ENCODE results near the gene MEIOSIN.
A peak's percentile ranks its signal among the peaks of the same experiment; 100 is the strongest.

The MEIOSIN gene

DNA sequence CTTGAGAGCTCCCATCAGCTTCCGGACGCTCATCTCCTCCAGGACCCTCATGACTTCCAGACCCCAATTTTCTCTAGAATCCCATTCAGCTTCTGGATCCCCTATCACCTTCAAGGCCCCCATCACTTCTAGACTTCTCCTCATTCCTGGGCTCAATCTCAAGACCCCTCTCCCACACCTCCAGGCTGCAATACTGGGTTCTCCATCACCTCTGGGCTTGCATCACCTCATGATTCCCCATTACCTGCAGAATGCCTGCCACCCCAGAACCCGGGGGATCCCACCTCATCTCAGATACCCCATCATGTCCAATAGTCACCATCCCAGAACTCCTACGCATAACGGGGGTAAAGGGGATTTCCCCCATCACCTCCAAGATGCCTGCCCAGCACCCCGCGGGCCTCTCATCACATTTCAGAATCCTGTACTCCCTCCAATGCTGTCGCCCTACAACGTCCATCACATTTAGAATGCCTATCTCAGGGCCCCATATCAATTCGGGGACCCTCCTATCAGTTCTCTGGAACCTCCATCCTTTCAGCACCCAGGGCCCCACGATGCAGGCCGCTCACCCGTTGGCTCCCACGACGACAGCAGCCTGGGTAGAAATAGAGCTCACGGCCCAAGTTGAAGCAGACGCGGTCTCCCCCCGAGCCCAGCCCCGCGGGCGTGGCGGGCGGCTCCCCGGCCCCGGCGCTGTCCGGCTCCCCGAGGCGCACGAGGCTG is 58.7 kb downstream of the MEIOSIN start:
- peaks cover 13% of the 10 kb centered on the region for H3K4me1 ChIP-seq (ENCODE audit: control insufficient read depth, insufficient read depth, low read length)
- peaks cover 31 to 36% of the 10 kb centered on the region in 2 experiments for H3K36me3 ChIP-seq (ENCODE audit: control insufficient read depth in 2 of 2, insufficient read depth in 1 of 2, low read length in 2 of 2)
- peak overlapping the region; percentile 96 for H3K27ac ChIP-seq (ENCODE audit: extremely low read depth, low read depth, low read length)
- peak overlapping the region; percentile 86 for H3K4me3 ChIP-seq (ENCODE audit: low read depth, low read length)
- no peaks in the 10 kb centered on the region for H3K9me3 ChIP-seq (ENCODE audit: control insufficient read depth, insufficient read depth, low read depth, low read length)
- ChIA-PET POLR2A (interaction anchor here (0.8 to 2.2 kb wide), 5 partner anchors 10 to 75 kb away, joined by 3 to 40 read pairs (median 7); partner anchors contain the start of genes DMPK, FBXO46 and SIX5), CTCF (interaction anchor here (0.7 to 2.3 kb wide), 4 partner anchors 21 to 121 kb away, joined by 3 to 18 read pairs (median 3); partner anchors contain the start of gene SIX5)
- TF ChIP-seq, protein P1, sequence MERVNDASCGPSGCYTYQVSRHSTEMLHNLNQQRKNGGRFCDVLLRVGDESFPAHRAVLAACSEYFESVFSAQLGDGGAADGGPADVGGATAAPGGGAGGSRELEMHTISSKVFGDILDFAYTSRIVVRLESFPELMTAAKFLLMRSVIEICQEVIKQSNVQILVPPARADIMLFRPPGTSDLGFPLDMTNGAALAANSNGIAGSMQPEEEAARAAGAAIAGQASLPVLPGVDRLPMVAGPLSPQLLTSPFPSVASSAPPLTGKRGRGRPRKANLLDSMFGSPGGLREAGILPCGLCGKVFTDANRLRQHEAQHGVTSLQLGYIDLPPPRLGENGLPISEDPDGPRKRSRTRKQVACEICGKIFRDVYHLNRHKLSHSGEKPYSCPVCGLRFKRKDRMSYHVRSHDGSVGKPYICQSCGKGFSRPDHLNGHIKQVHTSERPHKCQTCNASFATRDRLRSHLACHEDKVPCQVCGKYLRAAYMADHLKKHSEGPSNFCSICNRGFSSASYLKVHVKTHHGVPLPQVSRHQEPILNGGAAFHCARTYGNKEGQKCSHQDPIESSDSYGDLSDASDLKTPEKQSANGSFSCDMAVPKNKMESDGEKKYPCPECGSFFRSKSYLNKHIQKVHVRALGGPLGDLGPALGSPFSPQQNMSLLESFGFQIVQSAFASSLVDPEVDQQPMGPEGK (tag by site-specific recombination; IDR thresholded peaks at IDR 0.05) = 0 out of 2 replicates have a peak, but pooled peaks have one; percentile 9
- TF ChIP-seq ZNF555 (tag by site-specific recombination; conservative IDR thresholded peaks at IDR 0.05) (no peak), KLF10 (tag by site-specific recombination; IDR thresholded peaks at IDR 0.05) (no peak), ZFHX2 (tag by site-specific recombination; conservative IDR thresholded peaks at IDR 0.05) (peak; percentile 35; the same call in 1 of the 2 replicates), ZNF404 (tag by site-specific recombination; IDR thresholded peaks at IDR 0.05) (no peak), ZNF433 (tag by site-specific recombination; IDR thresholded peaks at IDR 0.05; ENCODE audit: low read depth) (no peak), SETDB1 (IDR thresholded peaks at IDR 0.05; ENCODE audit: insufficient read length, low read length) (no peak), ZNF776 (tag by site-specific recombination; IDR thresholded peaks at IDR 0.05; ENCODE audit: borderline replicate concordance) (no peak), ZNF335 (tag by site-specific recombination; conservative IDR thresholded peaks at IDR 0.05) (peak; percentile 60), ZNF37A (tag by site-specific recombination; IDR thresholded peaks at IDR 0.05) (no peak), SCRT2 (tag by site-specific recombination; IDR thresholded peaks at IDR 0.05) (no peak), ZEB2 (tag by site-specific recombination; IDR thresholded peaks at IDR 0.05) (no peak), RBAK (tag by site-specific recombination; IDR thresholded peaks at IDR 0.05) (no peak), ZNF391 (tag by site-specific recombination; IDR thresholded peaks at IDR 0.05; ENCODE audit: borderline replicate concordance, low read depth) (no peak), ZNF621 (tag by site-specific recombination; IDR thresholded peaks at IDR 0.05) (no peak), SP7 (tag by site-specific recombination; IDR thresholded peaks at IDR 0.05) (no peak), ZNF184 (tag by site-specific recombination; IDR thresholded peaks at IDR 0.05) (no peak), IKZF3 (tag by site-specific recombination; IDR thresholded peaks at IDR 0.05) (no peak)
- TF ChIP-seq, protein P2, sequence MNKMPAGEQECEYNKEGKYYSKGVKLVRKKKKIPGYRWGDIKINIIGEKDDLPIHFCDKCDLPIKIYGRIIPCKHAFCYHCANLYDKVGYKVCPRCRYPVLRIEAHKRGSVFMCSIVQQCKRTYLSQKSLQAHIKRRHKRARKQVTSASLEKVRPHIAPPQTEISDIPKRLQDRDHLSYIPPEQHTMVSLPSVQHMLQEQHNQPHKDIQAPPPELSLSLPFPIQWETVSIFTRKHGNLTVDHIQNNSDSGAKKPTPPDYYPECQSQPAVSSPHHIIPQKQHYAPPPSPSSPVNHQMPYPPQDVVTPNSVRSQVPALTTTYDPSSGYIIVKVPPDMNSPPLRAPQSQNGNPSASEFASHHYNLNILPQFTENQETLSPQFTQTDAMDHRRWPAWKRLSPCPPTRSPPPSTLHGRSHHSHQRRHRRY (tag by site-specific recombination; IDR thresholded peaks at IDR 0.05) = no peak
- TF ChIP-seq, protein P3, sequence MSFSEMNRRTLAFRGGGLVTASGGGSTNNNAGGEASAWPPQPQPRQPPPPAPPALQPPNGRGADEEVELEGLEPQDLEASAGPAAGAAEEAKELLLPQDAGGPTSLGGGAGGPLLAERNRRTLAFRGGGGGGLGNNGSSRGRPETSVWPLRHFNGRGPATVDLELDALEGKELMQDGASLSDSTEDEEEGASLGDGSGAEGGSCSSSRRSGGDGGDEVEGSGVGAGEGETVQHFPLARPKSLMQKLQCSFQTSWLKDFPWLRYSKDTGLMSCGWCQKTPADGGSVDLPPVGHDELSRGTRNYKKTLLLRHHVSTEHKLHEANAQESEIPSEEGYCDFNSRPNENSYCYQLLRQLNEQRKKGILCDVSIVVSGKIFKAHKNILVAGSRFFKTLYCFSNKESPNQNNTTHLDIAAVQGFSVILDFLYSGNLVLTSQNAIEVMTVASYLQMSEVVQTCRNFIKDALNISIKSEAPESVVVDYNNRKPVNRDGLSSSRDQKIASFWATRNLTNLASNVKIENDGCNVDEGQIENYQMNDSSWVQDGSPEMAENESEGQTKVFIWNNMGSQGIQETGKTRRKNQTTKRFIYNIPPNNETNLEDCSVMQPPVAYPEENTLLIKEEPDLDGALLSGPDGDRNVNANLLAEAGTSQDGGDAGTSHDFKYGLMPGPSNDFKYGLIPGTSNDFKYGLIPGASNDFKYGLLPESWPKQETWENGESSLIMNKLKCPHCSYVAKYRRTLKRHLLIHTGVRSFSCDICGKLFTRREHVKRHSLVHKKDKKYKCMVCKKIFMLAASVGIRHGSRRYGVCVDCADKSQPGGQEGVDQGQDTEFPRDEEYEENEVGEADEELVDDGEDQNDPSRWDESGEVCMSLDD (tag by site-specific recombination; IDR thresholded peaks at IDR 0.05) = peak; percentile 65; the same call in 1 of the 2 replicates
- TF ChIP-seq, protein P4, sequence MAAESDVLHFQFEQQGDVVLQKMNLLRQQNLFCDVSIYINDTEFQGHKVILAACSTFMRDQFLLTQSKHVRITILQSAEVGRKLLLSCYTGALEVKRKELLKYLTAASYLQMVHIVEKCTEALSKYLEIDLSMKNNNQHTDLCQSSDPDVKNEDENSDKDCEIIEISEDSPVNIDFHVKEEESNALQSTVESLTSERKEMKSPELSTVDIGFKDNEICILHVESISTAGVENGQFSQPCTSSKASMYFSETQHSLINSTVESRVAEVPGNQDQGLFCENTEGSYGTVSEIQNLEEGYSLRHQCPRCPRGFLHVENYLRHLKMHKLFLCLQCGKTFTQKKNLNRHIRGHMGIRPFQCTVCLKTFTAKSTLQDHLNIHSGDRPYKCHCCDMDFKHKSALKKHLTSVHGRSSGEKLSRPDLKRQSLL (tag by site-specific recombination; IDR thresholded peaks at IDR 0.05) = peak; percentile 73; the same call in 1 of the 2 replicates
- TF ChIP-seq, protein P5, sequence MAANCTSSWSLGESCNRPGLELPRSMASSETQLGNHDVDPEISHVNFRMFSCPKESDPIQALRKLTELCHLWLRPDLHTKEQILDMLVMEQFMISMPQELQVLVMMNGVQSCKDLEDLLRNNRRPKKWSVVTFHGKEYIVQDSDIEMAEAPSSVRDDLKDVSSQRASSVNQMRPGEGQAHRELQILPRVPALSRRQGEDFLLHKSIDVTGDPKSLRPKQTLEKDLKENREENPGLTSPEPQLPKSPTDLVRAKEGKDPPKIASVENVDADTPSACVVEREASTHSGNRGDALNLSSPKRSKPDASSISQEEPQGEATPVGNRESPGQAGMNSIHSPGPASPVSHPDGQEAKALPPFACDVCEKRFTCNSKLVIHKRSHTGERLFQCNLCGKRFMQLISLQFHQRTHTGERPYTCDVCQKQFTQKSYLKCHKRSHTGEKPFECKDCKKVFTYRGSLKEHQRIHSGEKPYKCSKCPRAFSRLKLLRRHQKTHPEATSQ (tag by site-specific recombination; IDR thresholded peaks at IDR 0.05) = no peak
- TF ChIP-seq, protein P6, sequence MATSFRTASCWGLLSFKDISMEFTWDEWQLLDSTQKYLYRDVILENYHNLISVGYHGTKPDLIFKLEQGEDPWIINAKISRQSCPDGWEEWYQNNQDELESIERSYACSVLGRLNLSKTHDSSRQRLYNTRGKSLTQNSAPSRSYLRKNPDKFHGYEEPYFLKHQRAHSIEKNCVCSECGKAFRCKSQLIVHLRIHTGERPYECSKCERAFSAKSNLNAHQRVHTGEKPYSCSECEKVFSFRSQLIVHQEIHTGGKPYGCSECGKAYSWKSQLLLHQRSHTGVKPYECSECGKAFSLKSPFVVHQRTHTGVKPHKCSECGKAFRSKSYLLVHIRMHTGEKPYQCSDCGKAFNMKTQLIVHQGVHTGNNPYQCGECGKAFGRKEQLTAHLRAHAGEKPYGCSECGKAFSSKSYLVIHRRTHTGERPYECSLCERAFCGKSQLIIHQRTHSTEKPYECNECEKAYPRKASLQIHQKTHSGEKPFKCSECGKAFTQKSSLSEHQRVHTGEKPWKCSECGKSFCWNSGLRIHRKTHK (tag by site-specific recombination; IDR thresholded peaks at IDR 0.05) = no peak
- TF ChIP-seq, protein P7, sequence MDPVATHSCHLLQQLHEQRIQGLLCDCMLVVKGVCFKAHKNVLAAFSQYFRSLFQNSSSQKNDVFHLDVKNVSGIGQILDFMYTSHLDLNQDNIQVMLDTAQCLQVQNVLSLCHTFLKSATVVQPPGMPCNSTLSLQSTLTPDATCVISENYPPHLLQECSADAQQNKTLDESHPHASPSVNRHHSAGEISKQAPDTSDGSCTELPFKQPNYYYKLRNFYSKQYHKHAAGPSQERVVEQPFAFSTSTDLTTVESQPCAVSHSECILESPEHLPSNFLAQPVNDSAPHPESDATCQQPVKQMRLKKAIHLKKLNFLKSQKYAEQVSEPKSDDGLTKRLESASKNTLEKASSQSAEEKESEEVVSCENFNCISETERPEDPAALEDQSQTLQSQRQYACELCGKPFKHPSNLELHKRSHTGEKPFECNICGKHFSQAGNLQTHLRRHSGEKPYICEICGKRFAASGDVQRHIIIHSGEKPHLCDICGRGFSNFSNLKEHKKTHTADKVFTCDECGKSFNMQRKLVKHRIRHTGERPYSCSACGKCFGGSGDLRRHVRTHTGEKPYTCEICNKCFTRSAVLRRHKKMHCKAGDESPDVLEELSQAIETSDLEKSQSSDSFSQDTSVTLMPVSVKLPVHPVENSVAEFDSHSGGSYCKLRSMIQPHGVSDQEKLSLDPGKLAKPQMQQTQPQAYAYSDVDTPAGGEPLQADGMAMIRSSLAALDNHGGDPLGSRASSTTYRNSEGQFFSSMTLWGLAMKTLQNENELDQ (tag by site-specific recombination; IDR thresholded peaks at IDR 0.05; ENCODE audit: low read depth) = no peak; the same call in 1 of the 2 replicates
